Fibroblast of villous mesenchyme (primary cell): ENCODE results near the gene ADAM15. TPM values are rescaled to one million over a fixed set of nuclear protein-coding genes. Genes with fewer than 3 reads are reported as not detected.

Source experiments
- DNase-seq: peaks from one replicate; pipeline ENCODE4 v3.0.0-alpha.2; 2010; ENCODE audit warnings: low read depth
- H3K4me3 ChIP-seq: 2 replicates; pipeline ENCODE4 v1.5.1; 2011; ENCODE audit warnings: low read depth, mild to moderate bottlenecking, low read length
- CTCF ChIP-seq: IDR thresholded peaks from 2 replicates; pipeline ENCODE4 v1.5.1; 2012; ENCODE audit warnings: low read depth, mild to moderate bottlenecking, low read length; ENCODE audit not compliant: insufficient read depth
- total RNA-seq: library from RNA; depleted of rRNA; stranded (reverse); fragments of >200 nt; gene quantifications from 2 replicates; pipeline ENCODE4 v1.2.3, GENCODE V29; 2012

The ADAM15 gene
- total RNA-seq, 1 donor, result 49.2 TPM

GRCh38 chr1:155072531-155073289 is 21.6 kb downstream of the ADAM15 start:
- TF ChIP-seq CTCF, result no peak
- no peak for DNase-seq
- no peak overlapping the region for H3K4me3 ChIP-seq

- no peak for DNase-seq
- no peak for TF ChIP-seq CTCF
These were observed 22.5 kb downstream of the ADAM15 start for GRCh38 chr1:155073377-155074242.

GRCh38 chr1:155075535-155075934 is 24.4 kb downstream of the ADAM15 start:
- no peak for TF ChIP-seq CTCF
- H3K4me3 ChIP-seq, result no peak overlapping the region
- no peak for DNase-seq

More at GRCh38 chr1:155073377-155074242, 22.5 kb downstream of the ADAM15 start:
- H3K4me3 ChIP-seq, result no peak overlapping the region

GRCh38 chr1:155076371-155076770 is 25.3 kb downstream of the ADAM15 start:
- no peak for DNase-seq
- no peak overlapping the region for H3K4me3 ChIP-seq
- TF ChIP-seq CTCF, result no peak

GRCh38 chr1:155077346-155077745 is 26.2 kb downstream of the ADAM15 start:
- no peak overlapping the region for H3K4me3 ChIP-seq
- TF ChIP-seq CTCF, result no peak
- no peak for DNase-seq

- no peak overlapping the region for H3K4me3 ChIP-seq
- TF ChIP-seq CTCF, result no peak
- DNase-seq, result no peak
These were observed 26.8 kb downstream of the ADAM15 start for GRCh38 chr1:155077758-155078445.
